Hematopoietic multipotent progenitor cell treated with erythropoietin and hydrocortisone succinate and interleukin-3 and kit ligand, for 6 days (in vitro differentiated cells): Measurements from ENCODE around the gene THSD4.

Source experiments
- DNase-seq: peaks from one replicate; pipeline ENCODE4 v3.0.0-alpha.2; 2015

The THSD4 gene

DNA sequence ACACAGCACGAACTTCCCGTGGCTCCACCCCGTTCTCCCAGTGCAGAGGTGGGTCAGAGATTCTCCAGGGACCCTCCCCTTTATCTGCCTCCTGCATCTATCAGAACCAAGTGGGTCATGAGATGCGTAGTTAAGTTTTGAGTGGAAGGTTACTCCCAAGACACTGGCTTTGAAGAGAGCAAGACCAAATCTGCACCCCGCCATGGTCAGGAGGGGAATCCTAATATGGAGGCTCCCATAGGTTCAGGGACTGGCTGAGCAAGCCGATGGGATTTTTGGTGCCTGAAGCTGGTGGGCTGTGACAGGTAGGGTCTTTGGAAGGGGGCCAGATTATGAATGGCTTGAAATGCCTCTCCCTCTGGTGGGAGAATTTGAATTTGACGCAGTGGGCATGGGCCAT is 488.1 kb downstream of the THSD4 start:
- DNase-seq = no peak

DNA sequence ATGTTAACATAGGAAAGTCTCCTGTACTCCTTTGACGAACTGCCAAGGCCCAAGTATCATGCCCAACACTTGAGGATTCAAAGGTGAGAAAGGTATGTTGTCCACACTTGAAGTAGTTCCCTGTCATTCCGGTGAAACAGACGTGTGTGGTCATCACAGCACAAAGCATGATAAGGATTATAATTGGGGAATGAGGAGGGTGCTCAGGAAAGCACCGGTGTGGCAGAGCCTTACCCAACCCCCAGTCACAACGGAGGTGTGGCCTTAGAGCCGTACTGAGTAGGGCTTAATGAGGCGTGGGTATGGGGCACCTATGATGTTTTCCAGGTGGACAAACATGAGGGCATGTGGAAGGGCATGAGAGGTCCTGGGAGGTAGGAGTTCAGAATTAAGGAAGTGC is 492.1 kb downstream of the THSD4 start:
- no peak for DNase-seq

DNA sequence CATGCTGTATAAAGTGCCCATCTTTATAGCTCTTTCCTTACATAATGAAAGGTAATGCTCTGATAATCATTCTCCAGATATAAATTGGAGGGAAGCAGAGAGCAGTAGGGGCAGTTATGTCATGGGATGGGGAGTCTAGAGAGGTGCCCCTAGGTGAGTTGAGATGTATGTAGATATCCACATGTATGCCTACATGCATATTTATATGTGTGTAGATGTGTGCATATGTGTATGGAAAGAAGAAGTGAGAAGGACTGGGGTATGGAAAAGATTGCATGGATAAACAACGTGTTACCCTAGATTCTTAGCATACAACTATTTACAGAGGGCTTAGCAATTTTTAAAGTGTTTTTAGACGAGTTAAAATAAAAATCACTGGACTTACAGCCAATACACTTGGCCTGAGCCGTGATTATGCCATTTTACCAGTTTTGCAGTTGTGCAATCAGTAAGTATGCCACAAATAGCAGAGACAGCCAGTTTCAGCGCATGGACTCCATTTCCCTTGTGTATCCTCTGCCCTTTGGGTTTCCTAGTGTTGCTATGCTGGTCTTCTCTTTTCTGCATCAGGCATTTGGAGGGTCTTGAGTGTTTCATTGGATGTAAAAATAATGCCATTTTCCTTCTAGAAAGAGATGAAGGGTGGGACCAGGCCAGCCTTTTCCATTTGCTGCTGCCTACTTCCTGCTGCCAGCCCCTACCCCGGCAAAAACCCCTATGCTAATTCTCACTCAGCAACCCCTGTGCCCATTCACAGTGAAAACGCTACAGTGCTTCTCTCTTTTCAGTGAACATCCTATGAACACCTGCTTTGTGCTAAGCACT is 495.7 kb downstream of the THSD4 start:
- DNase-seq = no peak

DNA sequence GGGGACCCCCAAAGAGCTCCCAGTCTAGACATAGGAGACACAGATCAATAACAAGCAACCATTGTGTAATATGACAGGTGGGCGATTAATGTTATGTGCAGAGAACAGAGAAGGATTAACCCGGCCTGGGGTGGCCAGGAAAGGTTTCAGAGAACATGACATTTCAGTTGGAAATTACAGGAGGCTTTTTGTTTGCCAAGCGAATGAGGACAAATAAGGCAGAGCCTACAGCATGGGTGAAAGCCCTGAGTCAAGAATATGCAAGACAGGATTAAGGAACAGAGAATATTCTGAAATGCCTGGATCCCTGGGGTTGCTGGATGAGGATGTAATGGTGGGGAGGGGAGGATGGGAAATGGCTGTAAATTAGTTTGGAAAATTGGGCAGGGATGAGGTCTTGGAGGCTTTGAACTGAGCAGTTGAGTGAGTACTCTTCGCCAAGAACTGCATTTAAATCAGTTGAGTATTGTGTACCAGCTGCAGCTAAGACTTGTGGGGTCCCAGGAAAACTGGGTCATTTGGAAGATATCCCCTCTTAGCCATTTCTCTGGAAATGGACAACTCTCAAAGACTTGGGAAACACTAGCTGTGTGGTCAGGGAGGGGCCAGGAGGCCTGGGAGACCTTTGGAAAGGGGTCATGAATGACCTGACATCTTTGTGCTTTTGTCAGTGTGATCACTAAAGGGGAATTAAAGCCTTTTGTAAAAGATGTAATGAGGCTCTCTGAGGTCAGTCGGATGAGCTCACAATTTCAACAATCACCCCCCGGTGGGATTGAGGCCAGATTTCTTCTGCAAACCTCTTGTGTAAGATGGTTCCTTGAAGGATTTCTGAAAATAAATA is 496.5 kb downstream of the THSD4 start:
- no peak for DNase-seq

DNA sequence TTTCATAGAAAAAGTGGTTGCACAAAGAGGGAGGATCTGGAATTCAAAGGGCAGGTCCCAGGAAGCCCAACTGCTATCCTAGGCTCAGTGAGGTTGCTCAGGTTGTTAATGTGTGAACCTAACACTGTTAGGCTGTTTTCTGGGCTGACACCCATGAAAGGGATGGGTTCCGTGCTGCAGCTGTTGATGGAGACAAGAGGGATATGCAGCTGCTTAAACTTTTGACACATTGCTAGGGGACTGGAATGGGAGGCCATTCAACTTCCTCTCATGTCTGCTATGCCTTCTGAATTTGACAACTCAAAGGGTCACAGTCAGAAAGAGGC is 497.1 kb downstream of the THSD4 start:
- no peak for DNase-seq

DNA sequence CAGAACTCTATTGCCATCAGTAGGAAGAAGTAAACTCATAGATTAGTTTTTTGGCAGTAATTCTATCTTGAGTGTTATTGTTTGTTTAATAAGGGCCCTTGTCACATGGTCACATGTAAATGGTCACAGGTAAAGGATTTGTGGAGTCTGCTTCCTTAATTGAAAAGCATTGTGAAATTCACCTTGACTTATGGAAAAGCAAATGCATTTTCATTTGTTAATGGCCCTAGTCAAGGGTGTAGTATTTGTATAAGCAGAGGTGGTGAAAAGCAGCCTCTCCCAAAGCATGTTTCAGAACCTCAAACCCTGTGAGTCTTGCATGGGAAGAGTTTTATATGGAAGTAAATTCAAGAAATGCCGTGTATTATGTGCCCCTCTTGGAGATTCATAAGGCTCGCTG is 497.6 kb downstream of the THSD4 start:
- DNase-seq = no peak

DNA sequence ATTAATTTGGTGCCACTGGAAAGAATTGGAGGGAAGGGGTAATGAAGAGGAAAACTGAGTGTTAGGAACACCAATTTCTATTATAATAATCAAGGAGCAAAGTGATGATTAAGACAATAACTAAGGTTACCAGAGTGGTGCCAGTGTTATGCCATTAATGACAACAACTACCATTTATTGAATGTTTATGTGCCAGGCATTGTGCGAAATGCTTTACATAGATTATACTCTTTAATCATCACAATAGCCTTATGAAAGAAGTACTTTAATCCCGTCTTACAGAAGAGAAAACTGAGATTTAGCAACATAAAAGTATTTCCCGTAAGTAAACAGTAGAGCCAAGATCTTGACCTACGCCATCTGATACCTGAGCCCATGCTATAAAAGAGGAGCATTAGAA is 507.8 kb downstream of the THSD4 start:
- DNase-seq = no peak

DNA sequence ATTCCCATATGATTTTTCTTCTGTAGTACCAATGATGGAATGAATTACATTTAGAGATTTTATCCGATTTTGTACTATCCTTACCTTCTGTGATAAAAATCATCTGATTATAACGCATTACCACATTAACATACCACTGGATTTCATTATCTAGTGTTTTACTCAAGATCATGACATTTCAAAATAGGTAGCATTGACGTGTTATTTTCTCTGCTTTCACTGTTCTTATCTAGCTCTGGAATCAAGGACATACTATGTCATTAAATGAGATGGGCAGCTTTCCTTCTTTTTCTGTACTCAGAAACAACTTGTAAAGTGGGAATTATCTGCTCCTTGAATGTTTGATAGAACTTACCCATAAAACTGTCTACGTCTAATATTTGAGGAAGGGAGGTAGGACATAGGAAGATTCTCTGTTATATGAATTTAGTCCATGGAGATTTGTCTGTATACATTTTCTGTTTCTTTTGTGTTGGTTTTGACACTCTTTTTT is 511.4 kb downstream of the THSD4 start:
- DNase-seq = no peak

DNA sequence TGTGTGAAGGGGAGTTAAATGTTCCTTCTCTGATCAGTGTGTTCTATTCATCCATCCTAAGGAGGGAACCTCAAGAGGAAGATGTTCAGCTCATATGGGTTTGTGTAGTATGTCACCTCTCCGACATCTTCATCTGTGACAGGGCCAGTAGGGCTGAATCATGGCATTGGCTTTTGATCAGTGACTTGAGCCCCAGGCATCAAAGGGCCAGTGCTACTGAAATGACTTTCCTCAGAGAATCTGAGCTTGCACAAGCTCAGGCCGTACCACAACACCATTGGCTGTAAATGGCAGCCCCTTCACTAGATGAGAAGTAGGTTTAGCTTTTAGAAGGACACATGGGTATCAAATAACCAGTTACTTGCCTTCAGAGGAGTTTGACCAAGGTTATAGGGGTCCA is 511.9 kb downstream of the THSD4 start:
- DNase-seq = no peak

DNA sequence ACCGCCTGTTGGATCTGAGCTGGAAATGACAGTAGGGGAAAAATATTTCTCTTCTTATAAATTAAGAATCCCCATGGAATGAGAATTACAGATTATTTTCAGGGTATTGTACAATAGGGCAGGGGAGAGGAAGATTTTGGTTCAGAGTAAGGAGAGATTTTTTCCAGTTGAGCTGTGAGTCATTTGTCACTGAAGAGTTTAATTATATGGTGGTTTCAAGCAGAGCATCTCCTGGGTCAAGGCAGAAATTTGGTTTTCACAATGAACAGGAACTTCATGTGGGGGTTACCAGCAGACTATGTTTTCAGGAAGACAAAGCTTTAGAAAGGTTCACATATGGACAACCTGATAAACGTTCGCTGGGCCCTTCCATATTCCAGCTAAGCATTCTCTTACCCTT is 512.3 kb downstream of the THSD4 start:
- DNase-seq = no peak

DNA sequence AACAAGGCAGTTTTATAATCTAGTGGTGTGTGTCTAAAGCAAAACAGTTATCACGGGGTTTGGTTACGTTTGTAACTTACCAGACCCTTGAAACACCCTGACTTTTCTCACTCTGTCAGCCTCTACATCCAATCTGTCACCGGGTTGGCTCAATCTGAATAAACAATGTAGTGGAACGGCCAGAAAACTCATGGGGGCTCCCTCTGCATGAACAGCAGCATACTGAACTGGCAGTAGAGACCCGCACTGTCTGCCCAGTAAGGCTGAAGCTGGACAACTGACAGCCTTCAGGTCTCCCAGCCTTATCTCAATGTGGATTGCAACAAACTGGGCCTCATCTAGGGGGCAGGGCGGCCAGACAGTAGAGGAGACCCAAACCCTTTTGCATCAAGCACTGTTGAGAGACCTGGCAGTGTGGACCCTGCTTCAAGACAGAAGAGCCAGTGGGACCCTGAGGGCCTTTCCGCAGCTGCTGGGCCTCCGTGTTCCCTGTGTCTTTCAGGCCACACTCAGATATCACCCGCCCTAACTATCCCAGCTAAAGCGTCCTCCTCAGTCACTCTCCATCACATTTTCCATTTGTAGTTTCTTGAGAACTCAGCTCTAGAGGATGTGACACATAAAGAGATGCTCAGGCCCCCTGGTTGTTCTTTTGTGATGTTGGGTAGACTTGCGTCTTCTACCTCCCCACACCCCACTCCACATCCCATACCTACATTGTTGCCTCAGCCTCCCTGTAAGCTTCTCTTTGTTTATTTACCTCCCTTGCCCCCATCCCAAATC is 513.9 kb downstream of the THSD4 start:
- no peak for DNase-seq

DNA sequence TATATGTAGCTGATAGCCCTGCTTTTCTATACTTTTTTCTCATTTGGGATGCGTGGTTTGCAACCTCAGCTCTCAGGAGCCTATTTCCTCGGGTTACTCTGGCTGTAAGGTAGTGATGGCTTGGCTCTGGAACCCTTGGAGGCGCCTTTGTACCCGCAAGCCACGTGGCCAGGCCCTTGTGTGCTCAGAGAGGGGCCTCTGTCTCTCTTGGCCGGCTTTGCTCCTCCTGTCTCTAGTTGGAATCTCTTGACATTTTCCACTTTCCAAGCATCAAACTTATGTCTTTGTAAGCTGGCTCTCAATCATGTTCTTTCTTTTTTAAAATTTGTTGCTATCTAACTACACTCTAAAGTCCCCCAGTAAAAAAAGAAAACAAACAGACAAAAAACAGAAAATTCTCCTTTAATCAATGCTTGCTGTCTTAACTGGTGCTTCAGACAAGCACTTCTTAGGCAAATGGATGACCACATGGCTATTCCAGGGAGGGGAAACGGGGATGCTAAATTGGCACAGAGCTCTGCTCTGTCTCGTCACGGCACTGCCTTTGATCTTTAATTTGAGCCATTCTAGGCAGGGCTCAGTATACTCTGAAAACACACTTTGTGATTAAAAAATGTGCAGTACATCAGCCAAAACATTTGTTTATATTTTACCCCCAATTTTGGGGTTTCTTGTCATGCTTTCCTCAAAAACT is 514.7 kb downstream of the THSD4 start:
- DNase-seq = no peak

DNA sequence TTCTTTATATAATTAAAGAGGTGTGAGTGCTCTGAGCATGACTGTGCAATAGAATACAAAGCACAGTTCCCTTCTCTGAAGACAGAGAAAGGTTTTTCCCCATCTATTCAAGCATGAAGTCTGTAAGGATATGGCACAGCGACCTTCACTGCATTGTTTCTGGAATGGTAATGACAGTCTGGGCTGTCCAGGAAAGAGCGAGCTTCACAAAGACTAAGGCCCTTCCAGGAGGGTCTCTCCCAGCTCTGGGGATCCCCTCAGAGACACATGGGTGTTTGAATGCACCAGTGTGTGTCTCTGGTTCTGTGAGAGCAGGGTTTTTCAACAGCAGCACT is 515.2 kb downstream of the THSD4 start:
- DNase-seq = no peak

DNA sequence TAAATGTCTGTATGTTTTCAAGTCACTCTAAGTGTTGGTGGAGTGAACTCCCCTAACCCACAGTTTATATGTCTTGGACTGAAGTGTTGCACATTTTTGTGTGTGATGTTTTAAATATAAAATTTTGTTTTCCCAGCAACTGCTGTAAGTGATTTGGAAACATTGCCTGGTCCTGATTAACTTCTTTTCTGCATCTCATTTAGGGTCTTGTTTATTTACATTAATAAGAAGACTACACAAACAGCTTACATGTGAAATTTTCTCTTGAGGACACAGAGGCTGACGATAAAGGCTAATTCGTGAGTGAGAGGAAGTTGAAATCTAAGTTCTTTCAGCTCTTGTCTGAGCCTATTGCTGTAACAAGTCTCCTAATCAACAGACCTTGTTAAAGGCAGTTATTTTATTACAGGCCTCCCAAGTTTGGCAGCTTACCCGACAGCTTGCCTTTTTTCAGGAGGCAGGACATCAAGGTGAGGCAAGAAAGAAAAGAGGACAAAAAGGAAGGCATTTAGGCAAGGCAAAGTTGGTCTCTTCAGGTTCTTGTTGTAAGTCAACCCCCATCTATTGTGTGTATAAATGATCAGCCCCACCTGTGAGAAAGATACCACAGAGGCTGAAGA is 517.4 kb downstream of the THSD4 start:
- no peak for DNase-seq

DNA sequence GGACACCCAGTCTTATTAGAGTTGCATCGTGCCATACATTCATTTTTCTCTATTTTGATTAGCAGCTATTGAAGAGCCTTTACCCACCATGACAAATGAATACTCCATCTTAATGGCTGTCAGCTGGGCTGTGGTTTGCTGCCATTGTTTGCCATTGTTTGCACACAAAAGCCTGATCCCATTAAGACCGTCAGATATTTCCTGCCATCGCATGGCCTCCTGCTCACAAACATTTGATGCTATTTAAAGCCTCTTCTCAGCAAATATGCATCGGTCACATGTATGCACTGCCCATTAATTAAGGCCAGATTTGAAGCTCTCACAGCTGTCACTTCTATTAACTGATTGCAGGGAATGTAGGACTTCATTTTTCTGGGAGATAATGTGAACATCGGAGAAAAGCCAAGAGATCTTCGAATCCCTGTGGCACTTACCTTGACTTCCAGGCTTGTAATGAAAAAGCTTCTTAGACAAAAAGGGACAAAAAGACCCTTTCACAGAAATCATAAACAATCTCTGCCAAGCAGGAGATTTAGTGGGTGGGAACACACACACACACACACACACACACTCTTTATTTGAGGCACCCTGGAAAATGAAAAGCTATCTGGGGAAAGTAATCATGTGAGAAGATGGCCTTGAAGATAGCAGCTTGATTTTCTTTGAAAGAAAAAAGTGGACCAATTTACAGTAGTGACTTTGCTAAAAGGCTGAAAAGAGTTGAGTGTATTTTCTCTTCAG is 519.7 kb downstream of the THSD4 start:
- DNase-seq = no peak

DNA sequence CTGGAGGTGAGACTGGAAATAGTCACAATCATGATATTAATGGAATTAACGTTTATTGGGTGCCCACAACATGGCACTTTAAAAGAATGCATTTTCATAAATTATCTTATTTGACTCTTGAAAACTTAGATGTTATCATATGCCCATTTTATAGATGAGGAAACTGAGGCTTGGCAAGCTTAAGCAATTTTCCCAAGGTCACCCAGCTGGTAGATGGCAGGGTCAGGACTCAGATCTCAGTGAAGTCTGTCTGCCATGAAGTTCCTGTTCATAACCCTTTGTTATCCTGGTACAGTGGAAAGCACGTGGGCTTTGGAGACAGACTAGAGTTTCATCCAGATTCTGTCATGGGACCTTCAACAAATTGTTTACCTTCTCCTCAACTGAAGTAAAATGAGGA is 520.5 kb downstream of the THSD4 start:
- no peak for DNase-seq

DNA sequence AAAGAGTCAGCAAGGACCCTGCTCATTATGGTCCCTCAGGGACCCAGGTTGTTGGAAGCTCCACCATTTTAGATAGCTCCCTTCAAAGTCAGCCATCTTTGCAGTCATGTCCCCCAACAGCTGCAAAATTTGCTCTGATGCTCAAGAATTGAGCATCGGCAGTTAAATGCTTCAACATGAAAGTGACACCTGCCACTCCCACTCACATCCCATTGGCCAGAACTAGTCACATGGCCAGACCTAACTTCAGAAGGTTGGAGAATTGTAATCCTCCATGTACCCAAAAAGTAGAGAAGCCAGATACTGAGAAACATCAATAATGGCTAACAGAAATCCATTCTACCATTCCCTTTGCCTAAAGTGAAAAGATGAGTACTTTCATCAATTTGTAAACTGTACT is 523.6 kb downstream of the THSD4 start:
- DNase-seq = no peak

DNA sequence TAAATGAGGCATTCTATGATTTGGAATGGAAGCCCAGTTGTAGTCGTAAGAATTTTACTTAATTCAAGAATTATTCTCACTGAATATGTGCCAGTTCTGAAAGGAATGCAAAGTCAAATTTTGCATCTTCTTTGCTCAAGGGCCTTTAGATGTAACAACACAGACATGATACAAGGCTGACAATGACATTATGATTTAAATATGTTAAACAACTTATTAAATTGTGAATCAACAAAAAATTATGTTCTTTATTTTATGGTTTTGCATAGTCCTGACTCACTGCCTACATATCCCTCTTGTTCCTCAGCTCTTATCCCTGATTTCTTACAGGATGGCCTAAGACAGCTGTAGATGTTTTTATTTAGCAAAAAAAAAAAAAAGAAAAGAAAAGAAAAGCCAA is 524.2 kb downstream of the THSD4 start:
- DNase-seq = no peak

DNA sequence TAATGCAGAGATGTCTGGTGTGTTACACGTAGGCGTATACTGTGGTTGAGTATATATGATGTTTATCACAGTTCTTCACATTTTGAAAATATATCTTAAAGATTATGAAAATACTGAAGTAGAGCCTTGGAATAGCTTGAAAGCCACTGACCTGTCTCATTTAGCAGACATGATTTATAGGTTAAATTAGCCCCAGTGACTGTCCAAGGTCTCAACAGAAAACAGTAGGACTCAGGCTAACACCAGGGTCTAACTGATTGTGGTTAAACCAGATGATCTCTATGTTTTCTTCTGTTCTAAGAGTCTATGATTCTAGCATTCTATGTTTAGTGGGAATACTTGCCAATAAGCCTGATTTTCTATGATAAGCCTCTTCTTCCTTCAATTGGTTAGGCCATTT is 528.6 kb downstream of the THSD4 start:
- DNase-seq = no peak

DNA sequence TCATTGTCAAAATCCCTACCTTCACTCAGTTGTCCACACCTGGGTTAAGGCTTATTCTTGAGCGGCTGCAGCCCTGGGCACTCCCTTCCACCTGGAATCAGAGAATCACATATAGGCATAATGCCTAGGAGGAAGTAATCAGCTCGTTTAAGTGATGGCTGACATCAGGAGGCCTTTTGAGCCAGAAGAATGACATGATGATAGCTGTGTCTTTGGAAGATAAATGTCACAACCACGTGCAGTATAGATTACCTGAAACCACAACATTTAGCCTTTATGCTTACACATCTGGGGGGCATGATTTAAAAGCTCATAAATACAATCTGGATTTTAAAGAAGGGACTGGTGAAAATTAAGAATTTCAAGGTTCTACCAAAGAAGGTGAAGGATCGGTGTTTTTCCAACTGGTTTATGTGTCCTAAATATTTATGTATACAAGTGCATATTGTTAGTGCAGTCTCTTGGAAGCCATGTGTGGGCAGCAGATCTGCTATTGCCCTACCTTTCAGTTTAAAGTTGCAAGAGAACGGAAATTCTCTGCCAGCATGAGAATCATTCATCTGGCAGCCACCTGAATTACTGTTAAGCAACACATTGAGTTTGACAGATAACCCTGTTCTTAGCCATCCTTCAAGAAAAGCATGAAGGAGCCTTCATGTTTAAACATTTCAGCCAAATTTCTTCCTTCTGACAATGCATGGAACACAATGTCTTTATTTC is 531.7 kb downstream of the THSD4 start:
- no peak for DNase-seq

DNA sequence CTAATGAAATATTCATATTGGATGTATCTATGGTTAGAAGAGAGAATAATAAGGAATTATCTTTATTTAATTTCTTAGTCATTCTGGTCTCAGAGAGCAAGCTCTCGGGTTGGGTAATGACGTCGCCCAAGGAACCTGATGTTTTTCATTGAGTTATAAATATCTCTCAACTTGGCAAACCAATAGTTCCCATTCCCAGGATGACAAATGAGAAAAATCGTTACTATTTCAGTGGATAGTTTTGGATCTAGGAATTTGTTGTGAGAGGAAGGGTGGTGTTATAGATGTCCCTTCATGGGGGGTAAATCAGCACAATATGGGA is 532.2 kb downstream of the THSD4 start:
- no peak for DNase-seq
